Uterus (tissue), 2 donors: ENCODE measurements around the gene GABARAP.

Source experiments
- POLR2A ChIP-seq, 2 donors: fragments of 450-650 bp; IDR thresholded peaks; one replicate each; pipeline ENCODE4 v1.6.1; 2016; ENCODE audit warnings: antibody characterized with exemption in 2 of 2, mild to moderate bottlenecking in 1 of 2, moderate library complexity in 1 of 2
- TF ChIP-seq, protein P1 (sequence below), 4 experiments: fragments of 200-600 bp in 2 of 4; fragments of 450-650 bp in 2 of 4; sonication (generic) in 2 of 4; IDR thresholded peaks; one replicate each; pipeline ENCODE4 v1.5.1; 2016 to 2019; ENCODE audit warnings: antibody characterized with exemption in 4 of 4, mild to moderate bottlenecking in 2 of 4, moderate library complexity in 1 of 4

DNA sequence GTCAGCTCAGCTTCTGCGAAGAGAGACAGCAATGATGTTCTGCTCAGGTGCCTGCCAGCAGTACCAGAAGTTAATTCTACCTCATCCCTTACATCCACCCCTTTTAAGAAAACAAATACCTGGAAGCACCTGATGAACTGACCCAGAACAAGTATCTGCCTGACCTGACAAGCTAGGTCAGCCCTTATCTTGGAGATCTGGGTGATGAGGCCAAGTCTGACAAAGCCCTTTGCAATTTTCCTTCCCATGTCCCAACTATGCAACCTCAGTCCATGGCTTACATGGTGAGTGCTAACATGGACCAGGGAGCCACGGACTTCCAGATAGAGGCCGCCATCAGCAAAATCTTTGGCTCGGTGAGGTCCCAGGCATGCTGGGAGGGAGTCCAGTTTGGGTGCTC, 18.9 kb downstream of the GABARAP start:
- TF ChIP-seq, protein P1, sequence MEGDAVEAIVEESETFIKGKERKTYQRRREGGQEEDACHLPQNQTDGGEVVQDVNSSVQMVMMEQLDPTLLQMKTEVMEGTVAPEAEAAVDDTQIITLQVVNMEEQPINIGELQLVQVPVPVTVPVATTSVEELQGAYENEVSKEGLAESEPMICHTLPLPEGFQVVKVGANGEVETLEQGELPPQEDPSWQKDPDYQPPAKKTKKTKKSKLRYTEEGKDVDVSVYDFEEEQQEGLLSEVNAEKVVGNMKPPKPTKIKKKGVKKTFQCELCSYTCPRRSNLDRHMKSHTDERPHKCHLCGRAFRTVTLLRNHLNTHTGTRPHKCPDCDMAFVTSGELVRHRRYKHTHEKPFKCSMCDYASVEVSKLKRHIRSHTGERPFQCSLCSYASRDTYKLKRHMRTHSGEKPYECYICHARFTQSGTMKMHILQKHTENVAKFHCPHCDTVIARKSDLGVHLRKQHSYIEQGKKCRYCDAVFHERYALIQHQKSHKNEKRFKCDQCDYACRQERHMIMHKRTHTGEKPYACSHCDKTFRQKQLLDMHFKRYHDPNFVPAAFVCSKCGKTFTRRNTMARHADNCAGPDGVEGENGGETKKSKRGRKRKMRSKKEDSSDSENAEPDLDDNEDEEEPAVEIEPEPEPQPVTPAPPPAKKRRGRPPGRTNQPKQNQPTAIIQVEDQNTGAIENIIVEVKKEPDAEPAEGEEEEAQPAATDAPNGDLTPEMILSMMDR (IDR thresholded peaks at IDR 0.05): no peak
- TF ChIP-seq POLR2A (IDR thresholded peaks at IDR 0.05): no peak
